GM19328 (cell line): Measurements from ENCODE around the gene PAM16.
"Not testable (repeated sequence)": the region's sequence is repeated elsewhere in the genome, so short reads cannot be mapped to it uniquely, and the experiment has no call there.

Experiments used
- ATAC-seq: cut with Tn5 transposase; IDR thresholded peaks from one replicate; pipeline ENCODE4 v1.9.1; 2021; ENCODE audit warnings: mild to moderate bottlenecking, moderate library complexity; ENCODE audit not compliant: unreplicated experiment

PAM16 gene

GRCh38 chr16:4354512-4355409, 3.6 kb upstream of the PAM16 start:
- no peak for ATAC-seq

GRCh38 chr16:4353675-4354074, 2.6 kb upstream of the PAM16 start:
- no peak for ATAC-seq

- ATAC-seq, result no peak
Observed at GRCh38 chr16:4352843-4353242, 1.7 kb upstream of the PAM16 start.

DNA sequence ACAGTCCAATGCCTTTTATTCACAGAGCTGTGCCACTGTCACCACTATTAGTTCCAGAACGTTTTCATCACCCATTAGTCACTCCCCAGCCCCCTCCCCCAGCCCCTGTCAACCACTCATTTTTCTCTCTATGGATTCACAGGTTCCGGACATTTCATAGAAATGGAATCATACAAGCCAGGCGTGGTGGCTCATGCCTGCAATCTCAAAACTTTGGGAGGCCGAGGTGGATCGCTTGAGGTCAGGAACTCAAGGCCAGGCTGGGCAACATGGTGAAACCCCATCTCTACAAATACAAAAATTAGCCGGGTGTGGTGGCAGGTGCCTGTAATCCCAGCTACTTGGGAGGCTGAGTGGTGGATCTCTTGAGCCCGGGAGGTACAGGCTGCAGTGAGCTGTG, 759 bp upstream of the PAM16 start:
- no peak for ATAC-seq

- ATAC-seq, result peak; percentile 3
Observed at GRCh38 chr16:4350365-4350786, 745 bp downstream of the PAM16 start.

GRCh38 chr16:4349332-4349731, 1.8 kb downstream of the PAM16 start:
- ATAC-seq, result no peak

GRCh38 chr16:4347765-4348509, 3.2 kb downstream of the PAM16 start:
- no peak for ATAC-seq

DNA sequence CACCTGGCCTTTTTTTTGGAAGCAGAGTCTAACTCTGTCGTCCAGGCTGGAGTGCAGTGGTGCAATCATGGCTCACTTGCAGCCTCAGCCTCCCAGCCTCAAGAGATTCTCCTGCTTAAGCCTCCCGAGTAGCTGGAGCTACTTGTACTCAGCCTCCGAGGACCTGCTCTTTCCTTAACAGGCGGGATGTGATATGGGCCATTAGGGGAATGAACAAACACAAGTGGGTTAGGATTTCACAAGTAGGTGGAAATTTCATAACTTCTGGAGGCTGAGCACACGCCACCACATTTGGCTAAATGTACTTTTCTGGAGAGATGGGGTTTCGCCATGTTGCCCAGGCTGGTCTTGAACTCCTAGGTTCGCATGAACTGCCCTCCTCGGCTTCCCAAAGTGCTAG, 4.1 kb downstream of the PAM16 start:
- ATAC-seq, result no peak

GRCh38 chr16:4345836-4346781, 5.0 kb downstream of the PAM16 start:
- no peak for ATAC-seq

DNA sequence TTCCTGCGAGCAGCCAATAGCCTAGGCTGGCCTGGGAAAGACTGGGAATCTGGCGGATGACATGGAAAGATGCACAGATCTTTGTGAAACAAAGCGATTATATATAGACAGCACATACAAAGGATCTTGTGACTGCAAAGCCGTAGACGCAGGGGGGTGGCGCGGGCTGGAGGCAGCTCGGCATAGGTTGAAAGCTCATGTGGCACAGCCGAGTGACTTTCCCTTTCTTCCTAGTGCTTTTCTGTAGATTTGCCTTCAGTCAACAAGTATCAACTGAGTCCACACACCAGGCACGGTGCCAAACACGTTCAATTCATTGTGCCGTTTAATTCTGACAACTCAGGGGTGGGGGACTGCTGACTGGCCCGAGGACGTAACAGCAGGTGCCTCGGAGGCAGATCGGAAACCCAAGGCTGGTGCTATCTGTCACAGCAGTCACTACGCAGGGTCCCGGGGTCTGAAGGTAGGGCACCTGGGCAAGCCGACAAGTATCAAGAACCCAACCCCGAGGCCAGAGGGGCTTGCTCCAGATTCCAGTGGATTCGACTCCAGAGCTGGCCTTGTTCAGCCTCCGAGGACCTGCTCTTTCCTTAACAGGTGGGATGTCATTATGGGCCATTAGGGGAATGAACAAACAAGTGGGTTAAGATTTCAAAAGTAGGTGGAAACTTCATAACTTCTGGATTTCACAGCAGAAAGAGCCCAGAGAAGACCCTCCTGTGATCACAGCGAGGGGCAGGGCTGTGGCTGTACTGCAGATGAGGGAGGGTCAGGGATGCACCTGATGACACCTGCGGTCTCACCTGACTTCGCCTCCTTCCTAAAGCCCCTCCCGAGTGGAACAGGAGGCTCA, 5.9 kb downstream of the PAM16 start:
- no peak for ATAC-seq

DNA sequence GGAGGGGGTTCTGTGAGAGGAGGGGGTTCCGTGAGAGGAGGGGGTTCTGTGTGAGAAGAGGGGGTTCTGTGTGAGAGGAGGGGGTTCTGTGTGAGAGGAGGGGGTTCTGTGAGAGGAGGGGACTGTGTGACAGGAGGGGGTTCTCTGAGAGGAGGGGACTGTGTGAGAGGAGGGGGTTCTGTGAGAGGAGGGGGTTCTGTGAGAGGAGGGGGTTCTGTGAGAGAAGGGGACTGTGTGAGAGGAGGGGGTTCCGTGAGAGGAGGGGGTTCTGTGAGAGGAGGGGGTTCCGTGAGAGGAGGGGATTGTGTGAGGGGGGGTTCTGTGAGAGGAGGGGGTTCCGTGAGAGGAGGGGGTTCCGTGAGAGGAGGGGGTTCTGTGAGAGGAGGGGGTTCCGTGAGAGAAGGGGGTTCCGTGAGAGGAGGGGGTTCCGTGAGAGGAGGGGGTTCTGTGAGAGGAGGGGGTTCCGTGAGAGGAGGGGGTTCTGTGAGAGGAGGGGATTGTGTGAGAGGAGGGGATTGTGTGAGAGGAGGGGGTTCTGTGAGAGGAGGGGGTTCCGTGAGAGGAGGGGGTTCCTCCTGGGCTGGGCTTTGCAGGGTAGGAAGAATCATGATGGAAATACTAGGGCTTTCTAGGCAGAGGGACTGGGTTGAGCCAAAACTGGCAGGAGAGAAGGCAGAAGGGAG, 6.7 kb downstream of the PAM16 start:
- ATAC-seq, result not testable (repeated sequence)

GRCh38 chr16:4342866-4343744, 8.0 kb downstream of the PAM16 start:
- ATAC-seq, result no peak

GRCh38 chr16:4341250-4341649, 9.9 kb downstream of the PAM16 start:
- ATAC-seq, result no peak

- no peak for ATAC-seq
Observed at GRCh38 chr16:4340443-4340842, 10.7 kb downstream of the PAM16 start.

DNA sequence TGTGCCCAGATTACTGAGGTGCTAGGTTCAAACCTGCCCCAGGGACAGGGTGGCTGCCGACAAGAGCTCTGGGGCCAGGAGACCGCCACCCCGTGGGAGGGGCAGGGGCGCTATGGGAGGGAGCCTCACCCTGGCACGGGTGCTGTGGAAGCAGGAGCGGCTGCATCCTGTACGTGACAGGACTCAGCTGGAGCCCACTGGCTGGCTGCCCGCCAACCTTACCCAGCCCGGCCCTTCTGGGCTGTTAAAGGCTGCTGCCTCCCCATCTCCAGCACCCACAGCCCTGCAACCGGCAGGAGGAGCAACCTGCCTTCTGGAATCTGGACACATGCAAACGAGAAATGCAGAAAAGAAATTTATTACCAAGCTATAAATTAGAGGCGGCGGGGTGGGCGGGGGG, 11.2 kb downstream of the PAM16 start:
- ATAC-seq, result no peak

- no peak for ATAC-seq
Observed at GRCh38 chr16:4339455-4339854, 11.7 kb downstream of the PAM16 start.

DNA sequence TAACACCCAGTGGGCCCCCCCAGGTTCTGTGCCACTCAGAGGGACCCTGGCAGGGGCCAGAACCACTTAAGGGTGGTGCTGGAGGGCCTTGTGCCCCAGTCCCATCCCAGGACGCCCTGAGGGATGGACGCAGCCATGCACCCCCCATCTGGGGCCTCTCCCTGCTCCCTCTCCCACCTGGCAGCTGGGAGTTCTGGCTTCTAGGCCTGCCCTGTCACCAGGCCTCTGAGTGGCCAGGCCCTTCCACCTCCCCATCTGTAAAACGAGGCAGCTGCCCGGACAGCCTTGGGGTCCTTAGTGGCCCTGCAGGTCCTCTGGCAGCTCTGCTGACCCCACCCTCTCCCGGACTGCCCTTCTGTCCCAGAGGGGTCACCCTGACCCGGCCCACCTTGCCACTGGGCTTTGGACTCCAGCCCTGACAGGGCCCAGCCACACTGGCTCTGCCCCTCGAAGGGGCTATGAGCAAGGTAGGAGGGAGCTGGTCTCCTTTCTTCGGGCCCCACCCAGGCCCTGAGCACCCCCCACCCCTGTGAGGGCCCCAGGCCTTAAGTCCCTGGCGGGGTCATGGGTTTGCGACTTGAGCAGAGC, 12.3 kb downstream of the PAM16 start:
- no peak for ATAC-seq

GRCh38 chr16:4338125-4338582, 13.0 kb downstream of the PAM16 start:
- ATAC-seq, result no peak
